GM23248 (cell line): Measurements from ENCODE around the gene ERFL. TPM values are rescaled to one million over a fixed set of nuclear protein-coding genes. Genes with fewer than 3 reads are reported as not detected.
A peak's percentile ranks its signal among the peaks of the same experiment; 100 is the strongest.

ENCODE experiments used
- DNase-seq: peaks from one replicate; pipeline ENCODE4 v3.0.0-alpha.2; 2015
- H2AFZ ChIP-seq: fragments of 200-600 bp; sonication (generic); 2 replicates; pipeline ENCODE4 v1.6.1; 2016; ENCODE audit warnings: antibody characterized with exemption
- H3F3A ChIP-seq: fragments of 200-600 bp; sonication (generic); 2 replicates; pipeline ENCODE4 v1.6.1; 2016; ENCODE audit warnings: mild to moderate bottlenecking, antibody characterized with exemption, mixed run types; ENCODE audit not compliant: insufficient read depth
- H3K27ac ChIP-seq: fragments of 200-600 bp; sonication (generic); 2 replicates; pipeline ENCODE4 v1.5.1; 2016; ENCODE audit warnings: mild to moderate bottlenecking
- H3K27me3 ChIP-seq: fragments of 200-600 bp; sonication (generic); replicated peaks from 2 replicates; pipeline ENCODE4 v1.6.1; 2016; ENCODE audit warnings: mild to moderate bottlenecking; ENCODE audit not compliant: insufficient read depth
- H3K36me3 ChIP-seq: fragments of 200-600 bp; sonication (generic); 2 replicates; pipeline ENCODE4 v1.6.1; 2016; ENCODE audit warnings: low read depth, mild to moderate bottlenecking
- H3K4me1 ChIP-seq: fragments of 200-600 bp; sonication (generic); 2 replicates; pipeline ENCODE4 v1.6.1; 2016; ENCODE audit warnings: mild to moderate bottlenecking; ENCODE audit not compliant: insufficient read depth
- H3K4me2 ChIP-seq: fragments of 200-600 bp; sonication (generic); one replicate; pipeline ENCODE4 v1.6.1; 2016; ENCODE audit warnings: mild to moderate bottlenecking; ENCODE audit not compliant: unreplicated experiment
- H3K4me3 ChIP-seq: fragments of 200-600 bp; sonication (generic); 2 replicates; pipeline ENCODE4 v1.5.1; 2016; ENCODE audit warnings: mild to moderate bottlenecking
- H3K79me2 ChIP-seq: fragments of 200-600 bp; sonication (generic); 2 replicates; pipeline ENCODE4 v1.6.1; 2016; ENCODE audit warnings: mild to moderate bottlenecking; ENCODE audit not compliant: insufficient read depth
- H3K9ac ChIP-seq: fragments of 200-600 bp; sonication (generic); 2 replicates; pipeline ENCODE4 v1.6.1; 2016; ENCODE audit warnings: mild to moderate bottlenecking
- H3K9me2 ChIP-seq: fragments of 200-600 bp; sonication (generic); 2 replicates; pipeline ENCODE4 v1.6.1; 2016; ENCODE audit warnings: mixed run types, mild to moderate bottlenecking, moderate library complexity; ENCODE audit not compliant: insufficient read depth
- H3K9me3 ChIP-seq: fragments of 200-600 bp; sonication (generic); one replicate; pipeline ENCODE4 v1.6.1; 2017; ENCODE audit warnings: low read depth
- H4K20me1 ChIP-seq: fragments of 200-600 bp; sonication (generic); 2 replicates; pipeline ENCODE4 v1.6.0; 2016; ENCODE audit not compliant: insufficient read depth
- EZH2 ChIP-seq: fragments of 200-600 bp; sonication (generic); IDR thresholded peaks from 2 replicates; pipeline ENCODE4 v1.6.1; 2018; ENCODE audit warnings: antibody characterized with exemption, mild to moderate bottlenecking; ENCODE audit not compliant: insufficient read depth, poor library complexity, severe bottlenecking
- EZH2phosphoT487 ChIP-seq: fragments of 200-600 bp; sonication (generic); IDR thresholded peaks from 2 replicates; pipeline ENCODE4 v1.6.1; 2018; ENCODE audit warnings: antibody characterized with exemption, moderate library complexity, mild to moderate bottlenecking, low read depth; ENCODE audit not compliant: insufficient read depth
- WGBS, 2 experiments: methylation state at CpG; one replicate each; pipeline ENCODE4 v1.1.6; 2015 to 2017; ENCODE audit warnings: low lambda C conversion rate in 2 of 2, low coverage in 1 of 2; ENCODE audit errors: missing lambda C conversion rate in 2 of 2; 5-methylcytosine and 5-hydroxymethylcytosine counted together
- in situ Hi-C: fragments of 300-500 bp; cut with MboI; formaldehyde crosslinking; loops from 2 replicates; pipeline ENCODE4 v1.15.0; 2020
- polyA plus RNA-seq: library from polyadenylated mRNA; unstranded; fragments of >200 nt; fragmentation: Nextera tagmentation; extraction: Ambion mirVana; gene quantifications from 2 replicates; pipeline ENCODE4 v1.2.1, GENCODE V29; 2016
- total RNA-seq: library from RNA; depleted of rRNA; stranded (reverse); fragments of >200 nt; shearing (Covaris generic); gene quantifications from 2 replicates; pipeline ENCODE4 v1.2.3, GENCODE V29; 2014

ERFL gene
- total and polyA plus RNA-seq, 2 experiments from 2014 or later = not detected

GRCh38 chr19:41894350-41894749, 33.9 kb downstream of the ERFL start:
- no peak for TF ChIP-seq EZH2
- TF ChIP-seq EZH2phosphoT487 = no peak
- DNase-seq = no peak
- H3K36me3 ChIP-seq = peaks cover 6% of the 10 kb centered on the region; the same call in 1 of the 2 replicates
- H3K9ac ChIP-seq = no peak overlapping the region
- H3K79me2 ChIP-seq = peaks cover 18% of the 10 kb centered on the region
- in situ Hi-C loops = no loop called here
- no peak overlapping the region for H2AFZ ChIP-seq
- H3K27ac ChIP-seq = no peak overlapping the region
- no peaks in the 10 kb centered on the region for H4K20me1 ChIP-seq
- no peaks in the 10 kb centered on the region for H3K9me3 ChIP-seq
- WGBS, 2 experiments = 81 to 84% methylated on average over 11 to 14 of the region's 14 CpGs
- no peaks in the 10 kb centered on the region for H3F3A ChIP-seq
- H3K27me3 ChIP-seq = no peaks in the 10 kb centered on the region
- no peak overlapping the region for H3K4me3 ChIP-seq
- no peaks in the 10 kb centered on the region for H3K9me2 ChIP-seq
- H3K4me1 ChIP-seq = no peaks in the 10 kb centered on the region
- H3K4me2 ChIP-seq = no peak overlapping the region

GRCh38 chr19:41893899-41894298, 34.4 kb downstream of the ERFL start:
- no peaks in the 10 kb centered on the region for H4K20me1 ChIP-seq
- H3F3A ChIP-seq = no peaks in the 10 kb centered on the region
- no peak overlapping the region for H3K9ac ChIP-seq
- no peak overlapping the region for H2AFZ ChIP-seq
- TF ChIP-seq EZH2 = no peak
- no peak for TF ChIP-seq EZH2phosphoT487
- no peaks in the 10 kb centered on the region for H3K4me1 ChIP-seq
- in situ Hi-C loops = no loop called here
- no peak overlapping the region for H3K4me3 ChIP-seq
- H3K9me2 ChIP-seq = no peaks in the 10 kb centered on the region
- H3K36me3 ChIP-seq = peaks cover 3% of the 10 kb centered on the region; the same call in 1 of the 2 replicates
- no peak overlapping the region for H3K4me2 ChIP-seq
- H3K27me3 ChIP-seq = no peaks in the 10 kb centered on the region
- H3K79me2 ChIP-seq = peaks cover 22% of the 10 kb centered on the region
- H3K9me3 ChIP-seq = no peaks in the 10 kb centered on the region
- WGBS, 2 experiments = 88 to 97% methylated on average over 5 to 6 of the region's 6 CpGs
- no peak overlapping the region for H3K27ac ChIP-seq
- DNase-seq = peak; percentile 32

GRCh38 chr19:41892173-41892902, 35.9 kb downstream of the ERFL start:
- Histone ChIP-seq H3K4me1 (no peaks in the 10 kb centered on the region), H4K20me1 (no peaks in the 10 kb centered on the region), H3K27ac (no peak overlapping the region), H2AFZ (no peak overlapping the region), H3K9me3 (no peaks in the 10 kb centered on the region), H3K4me3 (no peak overlapping the region), H3K79me2 (peaks cover 38% of the 10 kb centered on the region), H3F3A (no peaks in the 10 kb centered on the region), H3K27me3 (no peaks in the 10 kb centered on the region), H3K36me3 (no peaks in the 10 kb centered on the region; the same call in 1 of the 2 replicates), H3K9me2 (no peaks in the 10 kb centered on the region), H3K9ac (no peak overlapping the region), H3K4me2 (no peak overlapping the region)
- 90% methylated on average over 34 of the region's 34 CpGs for WGBS, 2 experiments
- in situ Hi-C loops = no loop called here
- TF ChIP-seq EZH2 = no peak
- TF ChIP-seq EZH2phosphoT487 = no peak
- DNase-seq = no peak

GRCh38 chr19:41890936-41891335, 37.3 kb downstream of the ERFL start:
- no peak for DNase-seq
- no peak overlapping the region for H3K4me3 ChIP-seq
- H3K27me3 ChIP-seq = no peaks in the 10 kb centered on the region
- H3K9ac ChIP-seq = no peak overlapping the region
- WGBS, 2 experiments = 91 to 95% methylated on average over 4 of the region's 4 CpGs
- no peak overlapping the region for H2AFZ ChIP-seq
- peaks cover 52% of the 10 kb centered on the region for H3K79me2 ChIP-seq
- H3F3A ChIP-seq = no peaks in the 10 kb centered on the region; the same call in 1 of the 2 replicates
- H3K9me2 ChIP-seq = no peaks in the 10 kb centered on the region
- H3K36me3 ChIP-seq = no peaks in the 10 kb centered on the region; the same call in 1 of the 2 replicates
- in situ Hi-C loops = no loop called here
- no peak for TF ChIP-seq EZH2phosphoT487
- no peak for TF ChIP-seq EZH2
- H3K9me3 ChIP-seq = no peaks in the 10 kb centered on the region
- H3K4me2 ChIP-seq = no peak overlapping the region
- no peaks in the 10 kb centered on the region for H4K20me1 ChIP-seq
- H3K4me1 ChIP-seq = peaks cover 6% of the 10 kb centered on the region
- H3K27ac ChIP-seq = no peak overlapping the region
